Raji (cell line): Measurements from ENCODE around the gene FAM229B.

Source experiments
- POLR2A ChIP-seq: IDR thresholded peaks from 2 replicates; pipeline ENCODE4 v1.6.1; 2011; ENCODE audit warnings: low read depth, low read length, control low read depth; ENCODE audit not compliant: insufficient read depth

The FAM229B gene

GRCh38 chr6:112116221-112116620, 28.8 kb downstream of the FAM229B start:
- TF ChIP-seq POLR2A = no peak

DNA sequence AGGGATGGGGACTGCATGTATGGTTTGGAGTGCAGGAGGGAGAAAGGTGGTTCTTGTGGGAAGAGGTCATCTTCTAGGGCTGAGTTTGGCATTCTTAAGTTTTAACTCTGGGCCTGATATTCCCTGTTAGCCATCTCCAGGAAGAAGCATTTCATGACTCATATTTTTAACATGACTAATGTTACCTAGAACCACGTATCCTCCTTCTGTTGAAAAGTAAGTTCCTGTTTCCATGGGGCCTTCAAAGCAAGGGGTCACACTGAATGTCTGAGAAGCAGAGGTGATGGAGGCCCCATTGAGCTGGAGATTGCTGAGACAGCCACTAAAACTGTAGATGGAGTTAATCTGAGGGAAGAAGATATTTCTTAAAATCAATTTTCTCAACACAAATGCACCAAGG, 30.2 kb downstream of the FAM229B start:
- no peak for TF ChIP-seq POLR2A

DNA sequence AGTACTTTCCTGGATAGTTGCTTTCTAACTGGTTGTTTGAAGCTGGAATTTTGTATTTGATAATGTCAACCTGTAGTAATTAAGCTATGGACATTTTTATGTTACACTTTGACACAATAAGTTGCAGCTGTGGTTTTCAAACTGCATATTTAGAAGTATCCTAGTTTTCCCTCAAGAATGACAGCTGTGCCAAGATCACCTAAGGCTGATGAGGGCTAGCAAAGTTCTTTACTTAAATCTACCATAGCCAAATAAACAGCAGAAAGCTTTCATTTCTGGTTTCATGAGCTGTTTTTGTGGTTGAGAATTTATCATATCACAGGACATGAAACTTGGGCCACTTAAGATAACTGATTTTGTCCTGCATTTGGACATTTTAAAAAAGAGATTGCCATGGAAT, 30.6 kb downstream of the FAM229B start:
- TF ChIP-seq POLR2A = no peak

- no peak for TF ChIP-seq POLR2A
Measured at GRCh38 chr6:112122756-112123155, 35.4 kb downstream of the FAM229B start.

GRCh38 chr6:112123982-112124381, 36.6 kb downstream of the FAM229B start:
- TF ChIP-seq POLR2A = no peak

- TF ChIP-seq POLR2A = no peak
Measured at GRCh38 chr6:112128208-112128607, 40.8 kb downstream of the FAM229B start.

- TF ChIP-seq POLR2A = no peak
Measured at GRCh38 chr6:112130878-112131277, 43.5 kb downstream of the FAM229B start.

GRCh38 chr6:112139052-112139451, 51.7 kb downstream of the FAM229B start:
- no peak for TF ChIP-seq POLR2A

GRCh38 chr6:112141707-112142106, 54.3 kb downstream of the FAM229B start:
- TF ChIP-seq POLR2A = no peak

DNA sequence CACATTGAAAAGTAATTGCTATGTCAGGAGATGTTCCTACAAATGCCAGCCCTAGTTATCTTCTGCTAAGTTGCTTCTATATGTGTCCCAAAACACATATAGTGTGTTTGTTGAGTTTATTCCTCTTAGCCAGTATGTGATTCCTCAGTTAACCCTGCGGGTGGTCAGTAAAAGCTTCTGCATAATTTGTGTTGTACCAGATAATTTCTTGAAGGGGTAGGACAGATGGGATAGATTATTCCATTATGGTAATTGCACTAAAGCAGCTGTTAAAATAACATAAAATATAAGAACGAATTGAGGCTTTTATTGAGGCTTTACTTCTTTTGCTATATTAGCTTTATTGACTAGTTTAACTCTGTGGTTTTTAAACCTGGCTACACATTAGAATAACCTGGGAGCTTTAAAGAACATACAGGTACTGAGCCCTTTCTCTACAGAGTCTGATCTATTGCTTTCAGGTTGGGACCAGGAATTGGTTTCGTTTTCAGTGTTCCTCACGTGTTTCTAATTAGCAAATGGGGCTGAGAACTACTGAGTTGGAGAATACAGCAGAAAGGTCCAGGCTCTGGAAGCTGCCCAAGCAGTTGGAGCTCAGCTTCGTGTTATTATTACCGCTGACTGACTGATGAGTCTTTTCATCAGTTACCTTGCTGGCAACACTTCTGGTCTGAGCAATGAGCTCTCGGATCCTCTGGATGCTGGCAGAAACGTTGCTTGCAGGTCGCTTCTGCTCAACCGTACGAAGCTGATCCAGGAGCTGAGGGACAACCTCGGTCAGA, 56.9 kb downstream of the FAM229B start:
- TF ChIP-seq POLR2A = no peak

DNA sequence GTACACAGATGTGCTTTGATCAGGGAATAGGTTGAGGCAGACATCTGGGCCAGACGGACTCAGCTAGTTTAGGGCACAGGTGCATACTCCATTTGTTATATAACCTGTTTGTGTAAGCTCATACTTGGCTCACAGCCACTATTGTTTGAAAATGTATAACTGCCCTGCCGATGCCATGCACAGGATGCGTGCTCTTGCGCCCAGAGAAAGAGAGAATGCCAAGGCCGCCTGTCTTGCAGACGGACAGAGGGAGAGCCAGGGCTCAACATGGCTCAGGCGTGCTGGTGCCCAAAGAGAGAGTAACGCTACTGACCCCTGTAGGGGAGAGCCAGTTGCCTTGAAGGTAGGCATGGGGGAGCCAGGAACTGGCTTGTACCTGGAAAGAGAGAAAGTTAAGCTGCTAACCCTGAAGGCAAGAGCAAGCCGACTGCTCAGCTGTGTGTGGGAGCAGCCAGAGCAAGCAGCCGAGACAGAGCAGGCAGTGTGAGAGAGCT, 57.7 kb downstream of the FAM229B start:
- TF ChIP-seq POLR2A = no peak

- TF ChIP-seq POLR2A = no peak
Measured at GRCh38 chr6:112148103-112148502, 60.7 kb downstream of the FAM229B start.

DNA sequence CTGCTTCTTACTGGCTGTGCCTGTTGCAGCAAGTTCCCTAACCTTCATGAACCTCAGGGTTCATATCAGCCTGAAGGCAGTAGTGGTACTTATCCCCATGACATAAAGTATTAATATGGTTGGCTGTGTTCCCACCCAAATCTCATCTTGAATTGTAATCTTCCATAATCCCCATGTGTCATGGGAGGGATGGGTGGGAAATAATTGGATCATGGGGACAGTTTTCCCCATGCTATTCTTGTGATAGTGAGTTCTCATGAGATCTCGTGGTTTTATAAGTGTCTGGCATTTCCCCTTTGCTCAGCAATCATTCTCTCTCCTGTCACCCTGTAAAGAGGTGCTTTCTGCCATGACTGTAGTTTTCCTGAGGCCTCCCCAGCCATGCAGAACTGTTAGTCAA, 61.8 kb downstream of the FAM229B start:
- TF ChIP-seq POLR2A = no peak

DNA sequence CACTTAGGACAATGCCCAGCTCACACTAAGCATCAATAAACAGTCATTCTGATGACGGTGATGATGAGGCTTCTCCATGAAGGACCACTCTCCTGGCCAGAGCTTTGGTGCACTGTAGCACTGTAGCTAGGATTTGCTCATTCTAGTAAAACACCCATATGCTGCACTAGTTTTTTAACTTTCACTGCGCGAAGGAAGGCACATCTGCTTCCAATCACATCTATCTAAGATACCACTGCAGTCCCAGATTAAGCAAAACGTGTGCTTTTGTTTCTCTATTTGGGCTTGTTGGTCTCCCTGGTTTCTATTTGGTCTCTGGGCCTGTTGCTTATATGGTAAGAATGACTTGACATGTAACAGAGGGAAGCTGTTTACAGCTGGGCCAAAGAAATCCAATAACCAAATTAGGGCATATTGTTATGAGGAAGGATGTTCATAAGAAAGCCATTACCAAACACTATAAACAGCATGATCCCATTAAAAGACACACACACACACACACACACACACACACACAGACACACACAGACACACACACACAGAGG, 62.4 kb downstream of the FAM229B start:
- TF ChIP-seq POLR2A = no peak

GRCh38 chr6:112150363-112150762, 63.0 kb downstream of the FAM229B start:
- TF ChIP-seq POLR2A = no peak
